Colonic mucosa (tissue), 4 donors: ENCODE results near the gene ITM2C. TPM values are rescaled to one million over a fixed set of nuclear protein-coding genes. Genes with fewer than 3 reads are reported as not detected.

ENCODE experiments used
- DNase-seq: peaks from one replicate; pipeline ENCODE4 v3.0.0-alpha.2; 2020
- H3K27ac ChIP-seq: fragments of 200-600 bp; one replicate; pipeline ENCODE4 v1.8.0; 2021
- H3K27me3 ChIP-seq: fragments of 200-600 bp; one replicate; pipeline ENCODE4 v1.8.0; 2021
- H3K36me3 ChIP-seq: fragments of 200-600 bp; one replicate; pipeline ENCODE4 v1.8.0; 2021
- H3K4me1 ChIP-seq: fragments of 200-600 bp; one replicate; pipeline ENCODE4 v1.8.0; 2021; ENCODE audit warnings: mild to moderate bottlenecking
- H3K4me3 ChIP-seq: fragments of 200-600 bp; one replicate; pipeline ENCODE4 v1.8.0; 2021
- H3K9ac ChIP-seq, 2 donors: one replicate each; pipeline ENCODE4 v1.7.0; 2013; ENCODE audit warnings: control low read depth in 2 of 2, low read depth in 2 of 2, low read length in 2 of 2
- H3K9me3 ChIP-seq: fragments of 200-600 bp; one replicate; pipeline ENCODE4 v1.8.0; 2021
- CTCF ChIP-seq: fragments of 200-600 bp; IDR thresholded peaks from one replicate; pipeline ENCODE4 v1.8.0; 2022; ENCODE audit warnings: antibody characterized with exemption, mild to moderate bottlenecking
- intact Hi-C: fragments of 100-400 bp; cut with DNase I; formaldehyde crosslinking; loops from one replicate; pipeline ENCODE4 v1.14.1; 2022
- total RNA-seq, 2 donors: library from RNA; stranded (reverse); fragmentation: NEBNext Ultra II Directional in 1 of 2; extraction: Animal tissue kit (Norgen Biotek cat#: 25700) in 1 of 2; gene quantifications; one replicate each; pipeline ENCODE4 v1.2.1, GENCODE V29; 2021
- donor health status: healthy.
- donor health status: DM: no; HTN: no; CAD: no.
- donor health status: DM: no; HTN: no; CAD: no.

Gene ITM2C
- total RNA-seq, 2 donors from 2014 or later, result 1,192 to 1,707 TPM

GRCh38 chr2:230877759-230878598, 13.2 kb downstream of the ITM2C start:
- Histone ChIP-seq H3K36me3 (no peaks in the 10 kb centered on the region), H3K27ac (peak overlapping the region; percentile 87), H3K4me1 (peaks cover 34% of the 10 kb centered on the region), H3K27me3 (no peaks in the 10 kb centered on the region), H3K9me3 (no peaks in the 10 kb centered on the region), H3K9ac (peak overlapping the region; percentile 61 to 97), H3K4me3 (no peak overlapping the region)
- intact Hi-C loops, result no loop called here
- TF ChIP-seq CTCF, result no peak
- no peak for DNase-seq

GRCh38 chr2:230878599-230879188, 14.0 kb downstream of the ITM2C start:
- no peaks in the 10 kb centered on the region for H3K36me3 ChIP-seq

GRCh38 chr2:230879271-230879882, 14.6 kb downstream of the ITM2C start:
- peak overlapping the region; percentile 87 for H3K27ac ChIP-seq
- peak; percentile 95 for DNase-seq
- intact Hi-C loops, result no loop called here
- no peak overlapping the region for H3K4me3 ChIP-seq
- no peaks in the 10 kb centered on the region for H3K9me3 ChIP-seq
- TF ChIP-seq CTCF, result no peak
- no peaks in the 10 kb centered on the region for H3K27me3 ChIP-seq
- peaks cover 32% of the 10 kb centered on the region for H3K4me1 ChIP-seq
- H3K36me3 ChIP-seq, result no peaks in the 10 kb centered on the region
- H3K9ac ChIP-seq, result peak overlapping the region in 1 of 2 donors; percentile 97

More at GRCh38 chr2:230878599-230879188, 14.0 kb downstream of the ITM2C start:
- H3K27ac ChIP-seq, result peak overlapping the region; percentile 87
- no peaks in the 10 kb centered on the region for H3K9me3 ChIP-seq
- H3K27me3 ChIP-seq, result no peaks in the 10 kb centered on the region
- H3K4me1 ChIP-seq, result peaks cover 32% of the 10 kb centered on the region
- TF ChIP-seq CTCF, result no peak
- no peak for DNase-seq
- intact Hi-C loops, result no loop called here
- H3K9ac ChIP-seq, result peak overlapping the region; percentile 61 to 97
- no peak overlapping the region for H3K4me3 ChIP-seq

- H3K27ac ChIP-seq, result peak overlapping the region; percentile 87
- TF ChIP-seq CTCF, result no peak
- H3K27me3 ChIP-seq, result no peaks in the 10 kb centered on the region
- peaks cover 32% of the 10 kb centered on the region for H3K4me1 ChIP-seq
- no peak for DNase-seq
- intact Hi-C loops, result no loop called here
- no peaks in the 10 kb centered on the region for H3K9me3 ChIP-seq
- H3K9ac ChIP-seq, result peak overlapping the region in 1 of 2 donors; percentile 97
- no peaks in the 10 kb centered on the region for H3K36me3 ChIP-seq
- no peak overlapping the region for H3K4me3 ChIP-seq
Observed at GRCh38 chr2:230879891-230880290, 15.1 kb downstream of the ITM2C start.

- intact Hi-C loops, result no loop called here
- H3K9ac ChIP-seq, result no peak overlapping the region
- no peaks in the 10 kb centered on the region for H3K36me3 ChIP-seq
- no peaks in the 10 kb centered on the region for H3K27me3 ChIP-seq
- DNase-seq, result no peak
- no peak overlapping the region for H3K27ac ChIP-seq
- H3K4me3 ChIP-seq, result no peak overlapping the region
- peaks cover 22% of the 10 kb centered on the region for H3K4me1 ChIP-seq
- no peak for TF ChIP-seq CTCF
- H3K9me3 ChIP-seq, result no peaks in the 10 kb centered on the region
Observed at GRCh38 chr2:230881840-230882239, 17.1 kb downstream of the ITM2C start.
